Measurements from ENCODE around the gene USP1. TPM values are rescaled to one million over a fixed set of nuclear protein-coding genes. Genes with fewer than 3 reads are reported as not detected.
A peak's percentile ranks its signal among the peaks of the same experiment; 100 is the strongest.

The USP1 gene
- total and polyA plus RNA-seq, 10 of the 15 experiments (the other 5 are each of a cell fraction or from before 2014, with no cell fraction given) = 25.6 to 77.9 (median 48.1) TPM

DNA sequence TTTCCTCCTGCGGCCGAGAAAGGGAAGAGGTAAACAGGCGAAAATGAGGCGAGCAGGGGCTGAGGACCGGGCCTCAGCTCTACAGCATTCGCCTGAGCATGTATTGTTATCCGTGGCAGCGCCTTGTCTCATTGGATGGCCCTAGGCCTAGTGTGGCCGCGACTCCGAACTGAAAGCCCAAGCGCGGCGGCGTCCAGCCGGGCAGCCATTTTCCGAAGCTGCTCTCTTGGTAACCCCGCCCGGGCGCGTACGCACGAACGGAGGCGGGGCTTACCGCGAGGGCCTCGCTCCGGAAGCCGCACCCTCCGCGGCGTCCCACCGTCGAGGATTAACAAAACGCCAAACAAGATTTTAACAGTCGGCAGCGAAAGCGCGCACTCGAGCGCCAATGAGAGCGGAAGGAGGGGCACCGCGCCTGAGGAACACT is 797 bp upstream of the USP1 start (continued):
- no peak for TF ChIP-seq E2F8 (IDR thresholded peaks at IDR 0.05; ENCODE audit: low read depth, partially characterized antibody)
- 0 out of 2 replicates have a peak, but pooled peaks have one; percentile 64 for TF ChIP-seq NKRF (conservative IDR thresholded peaks at IDR 0.05)
- TF ChIP-seq CREM (IDR thresholded peaks at IDR 0.05; ENCODE audit: low read depth) = no peak; the same call in none of the 2 replicates
- TF ChIP-seq KDM1A (IDR thresholded peaks at IDR 0.05; ENCODE audit: borderline replicate concordance) = no peak
- peak; percentile 99 for TF ChIP-seq YY1 (IDR thresholded peaks at IDR 0.05; ENCODE audit: low read depth, low read length)
- peak; percentile 63; the same call in 1 of the 2 replicates for TF ChIP-seq CREB1 (IDR thresholded peaks at IDR 0.05; ENCODE audit: low read depth)
- TF ChIP-seq FOXM1 (IDR thresholded peaks at IDR 0.05; ENCODE audit: low read depth, low read length) = no peak
- TF ChIP-seq TCF3 (IDR thresholded peaks at IDR 0.05; ENCODE audit: borderline replicate concordance, insufficient read depth, low read depth, low read length) = no peak
- no peak for TF ChIP-seq SMARCA5 (IDR thresholded peaks at IDR 0.05)
- TF ChIP-seq, protein P1, sequence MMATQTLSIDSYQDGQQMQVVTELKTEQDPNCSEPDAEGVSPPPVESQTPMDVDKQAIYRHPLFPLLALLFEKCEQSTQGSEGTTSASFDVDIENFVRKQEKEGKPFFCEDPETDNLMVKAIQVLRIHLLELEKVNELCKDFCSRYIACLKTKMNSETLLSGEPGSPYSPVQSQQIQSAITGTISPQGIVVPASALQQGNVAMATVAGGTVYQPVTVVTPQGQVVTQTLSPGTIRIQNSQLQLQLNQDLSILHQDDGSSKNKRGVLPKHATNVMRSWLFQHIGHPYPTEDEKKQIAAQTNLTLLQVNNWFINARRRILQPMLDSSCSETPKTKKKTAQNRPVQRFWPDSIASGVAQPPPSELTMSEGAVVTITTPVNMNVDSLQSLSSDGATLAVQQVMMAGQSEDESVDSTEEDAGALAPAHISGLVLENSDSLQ (IDR thresholded peaks at IDR 0.05) = no peak
- no peak for TF ChIP-seq ZNF217 (IDR thresholded peaks at IDR 0.05)
- TF ChIP-seq PAX5 (IDR thresholded peaks at IDR 0.05; ENCODE audit: borderline replicate concordance, low read depth, low read length) = no peak
- 0 out of 2 replicates have a peak, but pooled peaks have one; percentile 19 for TF ChIP-seq RB1 (IDR thresholded peaks at IDR 0.05; ENCODE audit: borderline replicate concordance)
- TF ChIP-seq KLF5 (IDR thresholded peaks at IDR 0.05; ENCODE audit: partially characterized antibody) = no peak
- TF ChIP-seq, protein P2, sequence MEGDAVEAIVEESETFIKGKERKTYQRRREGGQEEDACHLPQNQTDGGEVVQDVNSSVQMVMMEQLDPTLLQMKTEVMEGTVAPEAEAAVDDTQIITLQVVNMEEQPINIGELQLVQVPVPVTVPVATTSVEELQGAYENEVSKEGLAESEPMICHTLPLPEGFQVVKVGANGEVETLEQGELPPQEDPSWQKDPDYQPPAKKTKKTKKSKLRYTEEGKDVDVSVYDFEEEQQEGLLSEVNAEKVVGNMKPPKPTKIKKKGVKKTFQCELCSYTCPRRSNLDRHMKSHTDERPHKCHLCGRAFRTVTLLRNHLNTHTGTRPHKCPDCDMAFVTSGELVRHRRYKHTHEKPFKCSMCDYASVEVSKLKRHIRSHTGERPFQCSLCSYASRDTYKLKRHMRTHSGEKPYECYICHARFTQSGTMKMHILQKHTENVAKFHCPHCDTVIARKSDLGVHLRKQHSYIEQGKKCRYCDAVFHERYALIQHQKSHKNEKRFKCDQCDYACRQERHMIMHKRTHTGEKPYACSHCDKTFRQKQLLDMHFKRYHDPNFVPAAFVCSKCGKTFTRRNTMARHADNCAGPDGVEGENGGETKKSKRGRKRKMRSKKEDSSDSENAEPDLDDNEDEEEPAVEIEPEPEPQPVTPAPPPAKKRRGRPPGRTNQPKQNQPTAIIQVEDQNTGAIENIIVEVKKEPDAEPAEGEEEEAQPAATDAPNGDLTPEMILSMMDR (IDR thresholded peaks at IDR 0.05 in 2 of 3, conservative IDR thresholded peaks at IDR 0.05 in 1 of 3; ENCODE audit: control insufficient read depth in 2 of 3, extremely low read depth in 1 of 3, insufficient read depth in 1 of 3, low read depth in 3 of 3, low read length in 3 of 3) = no peak
- TF ChIP-seq NR2C2 (IDR thresholded peaks at IDR 0.05; ENCODE audit: borderline replicate concordance, control insufficient read depth, insufficient read length, low read depth) = no peak
- TF ChIP-seq SIN3A (IDR thresholded peaks at IDR 0.05; ENCODE audit: low read depth, low read length) = no peak; the same call in 1 of the 2 replicates
- TF ChIP-seq RFX5 (IDR thresholded peaks at IDR 0.05; ENCODE audit: low read depth, low read length) = no peak; the same call in 1 of the 2 replicates
- TF ChIP-seq NR2F1 (conservative IDR thresholded peaks at IDR 0.05) = no peak
- no peak for TF ChIP-seq ZZZ3 (IDR thresholded peaks at IDR 0.05; ENCODE audit: control insufficient read depth, insufficient read length, low read depth)
- TF ChIP-seq, protein P3, sequence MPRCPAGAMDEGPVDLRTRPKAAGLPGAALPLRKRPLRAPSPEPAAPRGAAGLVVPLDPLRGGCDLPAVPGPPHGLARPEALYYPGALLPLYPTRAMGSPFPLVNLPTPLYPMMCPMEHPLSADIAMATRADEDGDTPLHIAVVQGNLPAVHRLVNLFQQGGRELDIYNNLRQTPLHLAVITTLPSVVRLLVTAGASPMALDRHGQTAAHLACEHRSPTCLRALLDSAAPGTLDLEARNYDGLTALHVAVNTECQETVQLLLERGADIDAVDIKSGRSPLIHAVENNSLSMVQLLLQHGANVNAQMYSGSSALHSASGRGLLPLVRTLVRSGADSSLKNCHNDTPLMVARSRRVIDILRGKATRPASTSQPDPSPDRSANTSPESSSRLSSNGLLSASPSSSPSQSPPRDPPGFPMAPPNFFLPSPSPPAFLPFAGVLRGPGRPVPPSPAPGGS (IDR thresholded peaks at IDR 0.05; ENCODE audit: borderline replicate concordance, insufficient read depth, low read depth, low read length, poor library complexity, severe bottlenecking) = no peak
